Liver (tissue), 3 donors: ENCODE measurements around the gene ARHGAP30.

Experiments
- CTCF ChIP-seq: fragments of 150-350 bp; IDR thresholded peaks from 2 replicates; pipeline ENCODE4 v1.5.1; 2017; ENCODE audit warnings: improper control_type of control experiment, low read depth, low read length; ENCODE audit not compliant: missing input control
- GABPA ChIP-seq, 2 donors: IDR thresholded peaks in 1 of 2; conservative IDR thresholded peaks in 1 of 2; 2 replicates each; pipeline ENCODE4 v1.6.1; 2016; ENCODE audit warnings: antibody characterized with exemption in 2 of 2, mild to moderate bottlenecking in 1 of 2, moderate library complexity in 1 of 2
- HNF4G ChIP-seq: IDR thresholded peaks from 2 replicates; pipeline ENCODE4 v1.6.1; 2016; ENCODE audit warnings: antibody characterized with exemption
- JUND ChIP-seq, 2 donors: IDR thresholded peaks; 2 replicates each; pipeline ENCODE4 v1.6.1; 2016; ENCODE audit warnings: antibody characterized with exemption in 2 of 2
- MAX ChIP-seq: IDR thresholded peaks from 2 replicates; pipeline ENCODE4 v1.6.1; 2016; ENCODE audit warnings: antibody characterized with exemption
- NR2F2 ChIP-seq: IDR thresholded peaks from 2 replicates; pipeline ENCODE4 v1.6.1; 2016; ENCODE audit warnings: antibody characterized with exemption
- RAD21 ChIP-seq, 2 donors: IDR thresholded peaks; 2 replicates each; pipeline ENCODE4 v1.6.1; 2016; ENCODE audit warnings: antibody characterized with exemption in 2 of 2, mild to moderate bottlenecking in 2 of 2
- REST ChIP-seq: IDR thresholded peaks from 2 replicates; pipeline ENCODE4 v1.6.1; 2016; ENCODE audit warnings: antibody characterized with exemption, mild to moderate bottlenecking
- SP1 ChIP-seq: IDR thresholded peaks from 2 replicates; pipeline ENCODE4 v1.6.1; 2018; ENCODE audit warnings: antibody characterized with exemption, mild to moderate bottlenecking
- TAF1 ChIP-seq: conservative IDR thresholded peaks from 2 replicates; pipeline ENCODE4 v1.6.1; 2016; ENCODE audit warnings: antibody characterized with exemption, mild to moderate bottlenecking
- ZBTB33 ChIP-seq: IDR thresholded peaks from 2 replicates; pipeline ENCODE4 v1.6.1; 2016; ENCODE audit warnings: antibody characterized with exemption
- TF ChIP-seq, protein P1 (sequence below): IDR thresholded peaks from 2 replicates; pipeline ENCODE4 v1.6.1; 2016; ENCODE audit warnings: antibody characterized with exemption
- donor health status: healthy.
- donor health status: healthy.

DNA sequence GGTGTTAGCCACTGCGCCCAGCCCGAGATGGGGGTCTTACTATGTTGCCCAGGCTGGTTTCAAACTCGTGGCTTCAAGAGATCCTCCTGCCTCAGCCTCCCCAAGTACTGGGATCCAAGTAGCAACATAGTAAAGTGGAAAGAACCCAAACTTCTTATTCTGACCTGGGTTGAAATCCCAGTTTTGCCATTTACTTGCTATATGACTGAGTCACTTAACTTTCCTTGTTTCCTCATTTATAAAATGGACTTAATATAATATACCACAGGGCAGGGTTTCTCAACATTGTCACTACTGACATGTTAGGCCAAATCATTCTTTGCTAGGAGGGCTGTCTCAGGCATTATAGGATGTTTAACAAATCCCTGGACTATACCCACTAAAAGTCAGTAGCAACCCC lies 41.4 kb upstream of the ARHGAP30 start:
- TF ChIP-seq GABPA (IDR thresholded peaks at IDR 0.05 in 1 of 2, conservative IDR thresholded peaks at IDR 0.05 in 1 of 2), result no peak
- TF ChIP-seq CTCF, result no peak
- TF ChIP-seq RAD21 (IDR thresholded peaks at IDR 0.05), result no peak
- TF ChIP-seq NR2F2, result no peak
- TF ChIP-seq MAX, result no peak
- no peak for TF ChIP-seq REST
- TF ChIP-seq, protein P1, sequence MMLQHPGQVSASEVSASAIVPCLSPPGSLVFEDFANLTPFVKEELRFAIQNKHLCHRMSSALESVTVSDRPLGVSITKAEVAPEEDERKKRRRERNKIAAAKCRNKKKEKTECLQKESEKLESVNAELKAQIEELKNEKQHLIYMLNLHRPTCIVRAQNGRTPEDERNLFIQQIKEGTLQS, result no peak
- TF ChIP-seq TAF1, result no peak
- TF ChIP-seq HNF4G, result no peak
- TF ChIP-seq JUND (IDR thresholded peaks at IDR 0.05), result no peak
- no peak for TF ChIP-seq SP1
- no peak for TF ChIP-seq ZBTB33
